DND-41 (cell line): Measurements from ENCODE around the gene EYS.

ENCODE experiments used
- ATAC-seq: fragments of 200-7000 bp; cut with Tn5 transposase; 3 replicates; pipeline ENCODE4 v1.9.1; 2021; ENCODE audit warnings: low read depth; ENCODE audit not compliant: insufficient read depth
- DNase-seq: peaks from one replicate; pipeline ENCODE4 v3.0.0-alpha.2; 2020
- H2AFZ ChIP-seq: 2 replicates; pipeline ENCODE4 v1.6.0; 2012; ENCODE audit warnings: low read depth, low read length
- H3K27ac ChIP-seq: 2 replicates; pipeline ENCODE4 v1.5.1; 2012; ENCODE audit warnings: low read length, inconsistent platforms
- H3K27me3 ChIP-seq: fragments of 200-600 bp; sonication (generic); 2 replicates; pipeline ENCODE4 v1.6.0; 2012; ENCODE audit warnings: low read length, mild to moderate bottlenecking, inconsistent platforms; ENCODE audit not compliant: insufficient read depth, poor library complexity
- H3K36me3 ChIP-seq: 2 replicates; pipeline ENCODE4 v1.5.1; 2012; ENCODE audit warnings: low read length, inconsistent platforms; ENCODE audit not compliant: insufficient read depth
- H3K4me1 ChIP-seq: 2 replicates; pipeline ENCODE4 v1.5.1; 2012; ENCODE audit warnings: mild to moderate bottlenecking, low read length; ENCODE audit not compliant: insufficient read depth
- H3K4me2 ChIP-seq: 2 replicates; pipeline ENCODE4 v1.6.0; 2012; ENCODE audit warnings: mild to moderate bottlenecking, moderate library complexity, low read length, inconsistent platforms; ENCODE audit not compliant: insufficient read depth
- H3K4me3 ChIP-seq, 2 experiments: fragments of 200-600 bp in 1 of 2; shearing (Covaris generic) in 1 of 2; 2 replicates each; pipeline ENCODE4 v1.5.1; 2012 to 2016; ENCODE audit warnings: inconsistent platforms in 2 of 2, low read length in 2 of 2, mild to moderate bottlenecking in 2 of 2, low read depth in 1 of 2, moderate library complexity in 1 of 2
- H3K79me2 ChIP-seq: 2 replicates; pipeline ENCODE4 v1.6.0; 2012; ENCODE audit warnings: low read length, inconsistent platforms; ENCODE audit not compliant: insufficient read depth
- H3K9ac ChIP-seq: 2 replicates; pipeline ENCODE4 v1.6.0; 2012; ENCODE audit warnings: low read depth, mild to moderate bottlenecking, inconsistent platforms, low read length, moderate library complexity
- H3K9me3 ChIP-seq: 2 replicates; pipeline ENCODE4 v1.5.1; 2012; ENCODE audit warnings: low read length, moderate library complexity, mild to moderate bottlenecking, inconsistent platforms; ENCODE audit not compliant: insufficient read depth, severe bottlenecking
- H4K20me1 ChIP-seq: 2 replicates; pipeline ENCODE4 v1.6.0; 2012; ENCODE audit warnings: low read length; ENCODE audit not compliant: insufficient read depth
- EZH2 ChIP-seq: IDR thresholded peaks from 3 replicates; pipeline ENCODE4 v1.6.1; 2012; ENCODE audit warnings: borderline replicate concordance, low read depth, mild to moderate bottlenecking, moderate library complexity, low read length, inconsistent platforms; ENCODE audit not compliant: severe bottlenecking
- TF ChIP-seq, protein P1 (sequence below): IDR thresholded peaks from 2 replicates; pipeline ENCODE4 v1.5.1; 2012; ENCODE audit warnings: borderline replicate concordance, low read length, moderate library complexity, mild to moderate bottlenecking; ENCODE audit not compliant: poor library complexity, severe bottlenecking; ENCODE audit errors: extremely low read depth

EYS gene

DNA sequence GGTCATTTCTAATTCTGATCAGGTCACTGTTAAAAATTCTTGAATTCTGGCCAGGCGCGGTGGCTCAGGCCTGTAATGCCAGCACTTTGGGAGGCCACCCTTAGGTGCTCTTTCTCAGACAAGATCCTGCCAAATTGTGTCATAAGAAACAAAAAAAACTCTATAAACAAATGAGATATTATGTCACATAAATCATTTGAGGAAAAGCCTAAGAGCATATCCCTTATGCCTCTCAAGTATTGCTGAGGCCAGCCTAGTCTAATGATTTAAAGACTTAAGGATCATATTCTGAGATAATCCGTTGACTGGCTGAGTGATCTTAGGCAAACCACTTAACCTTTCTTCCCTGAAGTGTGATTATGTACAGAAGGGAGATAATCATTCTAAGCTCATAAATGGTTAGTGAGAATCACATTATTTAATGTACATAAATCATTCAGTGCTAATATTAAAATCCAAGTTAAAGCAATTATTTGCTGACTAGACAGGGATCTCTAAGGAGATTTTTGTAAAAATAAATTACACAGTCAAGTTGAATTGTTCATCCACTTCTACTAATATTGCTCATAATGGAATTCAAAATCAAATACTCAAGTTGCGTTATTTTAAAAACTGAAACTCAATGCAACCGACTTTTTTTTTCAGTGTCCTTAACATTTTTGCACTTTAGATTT lies 1706.1 kb downstream of the EYS start:
- ATAC-seq = no peak

GRCh38 chr6:63999613-64000012 lies 1707.4 kb downstream of the EYS start:
- TF ChIP-seq, protein P1, sequence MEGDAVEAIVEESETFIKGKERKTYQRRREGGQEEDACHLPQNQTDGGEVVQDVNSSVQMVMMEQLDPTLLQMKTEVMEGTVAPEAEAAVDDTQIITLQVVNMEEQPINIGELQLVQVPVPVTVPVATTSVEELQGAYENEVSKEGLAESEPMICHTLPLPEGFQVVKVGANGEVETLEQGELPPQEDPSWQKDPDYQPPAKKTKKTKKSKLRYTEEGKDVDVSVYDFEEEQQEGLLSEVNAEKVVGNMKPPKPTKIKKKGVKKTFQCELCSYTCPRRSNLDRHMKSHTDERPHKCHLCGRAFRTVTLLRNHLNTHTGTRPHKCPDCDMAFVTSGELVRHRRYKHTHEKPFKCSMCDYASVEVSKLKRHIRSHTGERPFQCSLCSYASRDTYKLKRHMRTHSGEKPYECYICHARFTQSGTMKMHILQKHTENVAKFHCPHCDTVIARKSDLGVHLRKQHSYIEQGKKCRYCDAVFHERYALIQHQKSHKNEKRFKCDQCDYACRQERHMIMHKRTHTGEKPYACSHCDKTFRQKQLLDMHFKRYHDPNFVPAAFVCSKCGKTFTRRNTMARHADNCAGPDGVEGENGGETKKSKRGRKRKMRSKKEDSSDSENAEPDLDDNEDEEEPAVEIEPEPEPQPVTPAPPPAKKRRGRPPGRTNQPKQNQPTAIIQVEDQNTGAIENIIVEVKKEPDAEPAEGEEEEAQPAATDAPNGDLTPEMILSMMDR = no peak
- no peak for TF ChIP-seq EZH2
- Histone ChIP-seq H3K9ac (no peak overlapping the region), H3K79me2 (no peaks in the 10 kb centered on the region), H3K4me2 (no peak overlapping the region), H3K4me3 (no peak overlapping the region), H4K20me1 (no peaks in the 10 kb centered on the region), H3K9me3 (no peaks in the 10 kb centered on the region), H3K4me1 (no peaks in the 10 kb centered on the region), H3K27ac (no peak overlapping the region), H2AFZ (no peak overlapping the region), H3K27me3 (no peaks in the 10 kb centered on the region), H3K36me3 (no peaks in the 10 kb centered on the region)
- no peak for ATAC-seq
- no peak for DNase-seq

More for the DNA sequence above, 1706.1 kb downstream of the EYS start:
- Histone ChIP-seq H3K79me2 (no peaks in the 10 kb centered on the region), H3K9ac (no peak overlapping the region), H3K4me1 (no peaks in the 10 kb centered on the region), H3K27me3 (no peaks in the 10 kb centered on the region), H3K4me3 (no peak overlapping the region), H4K20me1 (no peaks in the 10 kb centered on the region), H3K27ac (no peak overlapping the region), H3K36me3 (no peaks in the 10 kb centered on the region), H3K4me2 (no peak overlapping the region), H3K9me3 (no peaks in the 10 kb centered on the region), H2AFZ (no peak overlapping the region)
- TF ChIP-seq, protein P1 = no peak
- no peak for TF ChIP-seq EZH2
- DNase-seq = no peak

- DNase-seq = no peak
- H2AFZ ChIP-seq = no peak overlapping the region
- no peak overlapping the region for H3K4me2 ChIP-seq
- no peak overlapping the region for H3K4me3 ChIP-seq
- no peaks in the 10 kb centered on the region for H3K9me3 ChIP-seq
- H3K27me3 ChIP-seq = no peaks in the 10 kb centered on the region
- ATAC-seq = no peak
- H3K36me3 ChIP-seq = no peaks in the 10 kb centered on the region
- TF ChIP-seq, protein P1 = no peak
- TF ChIP-seq EZH2 = no peak
- no peaks in the 10 kb centered on the region for H4K20me1 ChIP-seq
- no peak overlapping the region for H3K27ac ChIP-seq
- H3K4me1 ChIP-seq = no peaks in the 10 kb centered on the region
- H3K79me2 ChIP-seq = no peaks in the 10 kb centered on the region
- no peak overlapping the region for H3K9ac ChIP-seq
These were observed 1708.0 kb downstream of the EYS start for GRCh38 chr6:63998991-63999390.

DNA sequence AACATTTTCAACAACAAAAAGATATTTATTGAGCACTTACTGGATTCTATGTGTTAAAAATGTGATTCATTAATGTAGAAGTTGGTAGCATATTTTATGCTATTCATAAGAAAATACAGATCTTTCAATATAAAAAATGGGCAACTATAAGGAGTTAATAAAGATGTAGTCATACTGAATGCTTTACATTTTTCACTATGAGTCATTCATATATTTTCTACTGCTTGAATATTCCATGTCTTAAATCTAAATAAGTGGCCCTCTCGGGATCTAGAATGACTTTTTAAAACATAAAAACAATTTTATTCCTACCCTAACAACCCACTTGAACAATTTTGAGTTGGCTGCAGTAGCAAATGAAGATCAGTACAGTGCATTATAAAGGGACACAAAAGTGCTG lies 1709.3 kb downstream of the EYS start:
- ATAC-seq = no peak
- no peaks in the 10 kb centered on the region for H3K27me3 ChIP-seq

More for the DNA sequence above, 1709.3 kb downstream of the EYS start:
- TF ChIP-seq, protein P1 = no peak
- no peak for TF ChIP-seq EZH2
- no peaks in the 10 kb centered on the region for H4K20me1 ChIP-seq
- no peaks in the 10 kb centered on the region for H3K4me1 ChIP-seq
- H3K36me3 ChIP-seq = no peaks in the 10 kb centered on the region
- no peak for DNase-seq
- no peak overlapping the region for H2AFZ ChIP-seq
- H3K9ac ChIP-seq = no peak overlapping the region
- no peak overlapping the region for H3K4me3 ChIP-seq
- H3K4me2 ChIP-seq = no peak overlapping the region
- H3K9me3 ChIP-seq = no peaks in the 10 kb centered on the region
- H3K27ac ChIP-seq = no peak overlapping the region
- no peaks in the 10 kb centered on the region for H3K79me2 ChIP-seq
